GM18502 (cell line): ENCODE results near the gene KCNK16.

ENCODE experiments used
- ATAC-seq: cut with Tn5 transposase; IDR thresholded peaks from one replicate; pipeline ENCODE4 v1.9.1; 2021; ENCODE audit warnings: mild to moderate bottlenecking; ENCODE audit not compliant: unreplicated experiment, poor library complexity

The KCNK16 gene

DNA sequence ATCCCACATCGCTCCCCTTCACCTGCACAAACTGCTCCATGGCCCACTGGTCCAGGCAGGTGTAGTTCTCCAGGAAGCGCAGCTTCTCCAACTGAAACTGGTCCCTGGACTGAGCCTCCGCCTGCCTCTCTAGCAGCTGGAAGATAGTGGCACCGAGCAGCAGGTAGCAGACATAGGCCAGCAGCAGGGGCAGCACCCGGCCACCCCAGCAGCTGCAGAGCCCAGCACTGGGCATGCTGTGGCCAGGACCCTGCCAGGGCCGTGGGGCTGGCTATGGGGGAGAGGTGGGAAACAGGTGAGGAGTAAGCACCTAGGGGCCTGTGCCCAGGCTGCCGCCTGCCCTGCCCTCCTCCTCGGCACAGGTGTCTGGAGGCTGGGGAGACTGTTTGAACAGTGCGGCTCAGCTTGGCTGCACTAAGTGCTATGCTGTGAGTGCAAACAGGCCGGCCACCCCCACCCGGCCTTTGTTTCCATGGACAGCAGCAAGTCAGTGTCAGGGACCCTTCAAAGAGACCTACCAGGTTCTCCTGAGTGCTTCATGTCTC is at the start of gene KCNK16:
TSS of gene KCNK16 (minus strand) at position 397 of the 545 bp plus-strand sequence. CDS start at position 235, 162 bp downstream.
- ATAC-seq = no peak

DNA sequence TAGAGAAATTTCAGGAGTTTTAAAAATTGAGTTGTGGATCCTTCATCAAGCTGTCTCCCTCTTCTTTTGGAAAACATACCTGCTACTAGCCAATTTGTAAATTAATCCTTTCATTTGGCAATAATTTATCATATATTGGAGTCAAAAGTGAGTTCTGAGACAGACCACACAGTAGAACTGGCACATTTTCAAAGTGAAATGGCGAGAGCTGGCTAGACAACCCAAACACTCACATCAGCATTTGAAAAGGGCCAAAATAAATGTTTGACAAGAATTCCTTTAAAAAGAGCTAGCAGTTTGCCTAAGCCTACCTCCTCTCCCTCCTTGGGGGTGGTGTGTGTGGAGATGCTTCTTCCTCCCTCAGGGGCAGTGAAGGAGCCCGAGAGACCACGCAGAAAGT is 47.9 kb upstream of the KCNK16 start:
- ATAC-seq = no peak

DNA sequence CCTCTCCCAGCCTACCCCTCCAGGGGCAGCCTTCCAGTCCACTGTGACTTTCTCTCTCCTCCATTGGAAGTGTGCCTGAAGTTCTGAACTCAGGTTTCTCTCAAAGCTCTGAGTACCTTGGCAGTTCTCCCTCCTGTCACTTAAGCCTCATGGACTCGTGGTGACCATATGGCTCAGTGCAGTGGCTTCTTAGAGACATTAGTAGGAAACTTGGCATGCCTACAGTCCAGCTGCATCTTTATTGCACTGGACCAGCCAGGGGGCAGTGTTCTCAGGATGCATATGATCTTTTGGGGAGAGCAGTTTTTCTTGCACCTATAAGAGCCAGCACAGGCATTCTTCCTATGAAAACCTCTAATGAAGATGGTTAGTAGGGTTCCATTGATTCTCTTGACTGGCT is 47.5 kb upstream of the KCNK16 start:
- ATAC-seq = no peak

DNA sequence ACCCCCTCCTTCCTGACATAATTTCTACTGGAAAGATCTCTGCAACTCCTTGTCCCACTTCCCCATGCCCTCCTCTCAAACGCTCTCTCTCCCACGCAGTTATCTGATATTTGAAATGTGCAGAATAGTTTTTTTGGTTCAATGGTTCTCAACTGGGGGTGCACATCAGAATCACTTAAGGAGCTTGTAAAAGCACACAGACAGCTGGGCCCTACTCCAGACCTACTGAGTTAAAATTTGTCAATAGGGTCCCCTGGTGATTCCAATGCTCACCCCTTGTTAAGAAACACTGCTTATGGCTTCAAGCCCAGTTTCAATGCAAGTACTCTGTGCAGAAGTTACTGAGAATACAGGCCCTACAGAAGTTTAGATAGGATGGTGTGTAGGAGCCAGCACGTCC is 45.2 kb upstream of the KCNK16 start:
- ATAC-seq = no peak

DNA sequence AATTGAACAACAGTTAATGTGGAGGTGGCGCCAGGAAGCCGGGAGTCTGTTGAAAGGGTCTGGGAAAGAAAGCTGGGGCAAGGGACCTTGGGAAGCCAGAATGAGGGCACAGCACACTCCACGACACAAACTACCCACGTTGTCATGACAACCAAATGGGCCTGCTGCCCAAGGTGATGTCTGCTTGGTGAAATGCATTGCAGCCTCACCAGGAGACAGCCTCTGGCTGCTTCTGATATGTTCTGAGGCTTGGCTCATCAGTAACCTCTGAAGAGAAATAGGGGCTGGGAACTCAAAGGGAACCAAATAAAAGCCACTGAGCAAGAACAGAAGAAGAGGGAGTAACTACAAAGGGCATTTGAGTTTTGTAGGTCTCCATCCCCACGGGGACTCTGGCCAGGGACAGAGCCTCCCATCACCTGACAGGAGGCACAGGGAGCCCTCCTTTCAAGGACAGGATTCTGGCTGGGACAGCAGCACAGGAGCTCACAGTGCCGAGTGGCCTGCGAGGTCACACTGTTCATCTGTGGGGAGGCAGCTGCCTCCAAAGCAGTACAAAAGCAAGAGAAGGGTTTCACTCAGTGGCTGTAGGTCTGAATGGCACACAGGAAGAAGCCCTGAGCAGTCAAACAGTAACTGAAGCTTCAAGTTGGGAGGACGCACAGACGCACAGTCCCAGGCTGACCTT is 44.6 kb upstream of the KCNK16 start:
- ATAC-seq = no peak

DNA sequence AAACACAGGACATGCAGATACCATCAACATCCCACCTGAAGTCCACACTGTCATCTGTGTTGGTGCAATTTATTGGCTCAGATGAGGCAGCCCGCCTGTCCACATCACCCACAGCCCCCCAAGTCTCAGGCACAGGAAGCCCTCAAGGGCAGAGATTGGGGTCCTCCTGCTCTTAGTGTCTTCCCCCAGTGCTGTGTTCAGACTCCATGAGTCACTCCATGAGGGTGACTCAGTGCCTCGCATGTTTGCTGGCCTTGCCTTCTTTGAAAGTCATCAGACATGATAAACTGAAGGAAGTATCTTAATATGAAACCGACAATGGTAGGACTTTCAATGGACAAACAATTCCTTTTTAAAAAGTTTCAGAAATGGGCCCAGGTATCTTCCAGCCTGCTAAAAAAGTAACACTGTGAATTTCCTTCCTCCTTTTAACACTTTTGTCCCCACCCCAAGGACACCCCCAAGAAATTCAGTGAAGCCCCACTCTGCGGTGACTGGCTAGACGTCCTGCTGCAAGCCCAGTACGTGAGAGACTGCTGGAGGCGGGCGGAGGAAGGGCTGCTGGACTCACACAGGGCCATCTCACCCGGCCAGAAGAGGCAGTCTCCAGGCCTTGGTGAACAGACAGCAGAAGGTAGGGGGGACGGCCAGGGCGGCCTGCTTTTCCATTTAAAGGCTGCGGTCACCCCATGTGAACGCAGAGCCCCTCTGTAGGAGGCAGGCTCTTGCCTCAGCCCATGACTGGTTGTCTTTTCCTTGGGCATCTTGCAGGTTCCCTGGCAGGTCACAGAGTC is 43.0 kb upstream of the KCNK16 start:
- no peak for ATAC-seq

DNA sequence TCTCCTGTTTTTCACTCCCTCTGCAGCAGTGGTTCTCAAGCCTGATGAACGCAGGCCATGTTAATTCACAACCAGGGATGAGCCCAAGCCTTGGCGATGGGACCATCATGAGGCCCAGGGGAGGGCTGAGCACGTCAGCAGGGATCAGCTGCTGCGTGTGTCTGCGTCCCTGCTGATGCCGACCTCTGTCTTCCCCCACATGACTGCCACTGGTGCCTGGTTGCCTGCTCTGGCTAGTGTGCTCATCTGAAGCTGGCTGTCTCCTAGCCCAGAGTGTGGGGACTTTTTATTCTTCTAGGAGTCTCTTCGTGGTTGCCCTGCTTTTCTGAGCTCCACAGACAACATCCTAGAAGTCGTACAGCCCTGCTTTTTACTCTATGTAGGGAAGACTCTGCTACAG is 40.8 kb upstream of the KCNK16 start:
- no peak for ATAC-seq

DNA sequence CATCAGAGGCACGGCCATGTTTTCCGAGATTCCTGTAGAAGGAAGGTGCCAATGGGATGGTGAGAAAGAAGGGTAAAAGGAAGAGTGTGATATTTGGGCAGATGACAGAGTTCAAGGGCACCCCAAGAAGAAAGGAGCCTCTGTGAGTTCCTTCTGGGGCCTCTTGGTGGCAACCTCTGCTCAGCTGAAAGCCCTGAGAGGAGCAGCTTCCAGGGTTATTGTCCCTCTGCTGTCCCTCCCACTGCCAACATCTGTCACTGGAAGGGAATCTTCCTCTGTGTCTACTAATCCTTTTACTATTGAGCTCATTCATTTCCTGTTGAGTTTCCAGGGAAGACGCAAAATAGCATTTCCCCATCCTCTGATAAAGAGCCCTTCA is 40.0 kb upstream of the KCNK16 start:
- ATAC-seq = no peak

DNA sequence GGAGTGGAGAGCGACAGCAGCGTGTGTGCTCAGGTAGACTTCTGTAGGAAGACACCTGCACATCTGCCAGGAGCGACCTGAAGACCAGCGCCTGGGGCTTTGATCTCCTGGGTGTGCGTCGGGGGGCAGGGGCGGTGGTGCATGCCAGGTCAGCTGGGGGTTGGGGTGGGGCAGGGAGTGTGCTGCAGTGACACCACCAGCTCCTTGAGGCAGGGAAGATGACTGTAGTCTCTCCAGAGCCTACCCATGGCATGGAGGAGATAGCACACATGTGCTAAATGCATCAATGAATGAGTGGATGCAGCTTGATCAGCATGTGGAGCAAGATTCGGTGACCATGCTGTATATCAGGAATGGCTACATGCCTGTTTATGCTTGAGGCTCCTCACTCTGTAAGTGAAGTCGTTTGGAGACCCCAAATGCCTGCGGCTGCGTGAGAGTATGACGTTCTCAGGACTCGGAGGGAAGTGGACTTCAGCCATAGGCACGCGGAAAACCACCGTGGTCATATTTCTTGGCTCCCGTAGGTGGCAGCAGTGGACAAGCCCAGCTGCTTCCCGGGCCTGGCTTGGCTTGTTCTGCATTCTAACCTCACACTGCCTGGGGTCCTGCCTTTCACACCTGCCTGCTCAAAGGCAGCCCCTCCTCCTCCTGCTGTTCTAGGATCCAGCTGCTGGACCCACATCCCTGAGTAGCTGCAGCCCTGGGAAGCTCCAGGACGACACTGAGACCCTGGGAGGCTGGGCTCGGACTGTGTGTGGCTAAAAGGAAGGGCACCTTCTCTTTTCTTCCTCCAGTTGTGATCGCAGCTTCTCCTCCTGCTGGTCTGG is 39.4 kb upstream of the KCNK16 start:
- no peak for ATAC-seq

DNA sequence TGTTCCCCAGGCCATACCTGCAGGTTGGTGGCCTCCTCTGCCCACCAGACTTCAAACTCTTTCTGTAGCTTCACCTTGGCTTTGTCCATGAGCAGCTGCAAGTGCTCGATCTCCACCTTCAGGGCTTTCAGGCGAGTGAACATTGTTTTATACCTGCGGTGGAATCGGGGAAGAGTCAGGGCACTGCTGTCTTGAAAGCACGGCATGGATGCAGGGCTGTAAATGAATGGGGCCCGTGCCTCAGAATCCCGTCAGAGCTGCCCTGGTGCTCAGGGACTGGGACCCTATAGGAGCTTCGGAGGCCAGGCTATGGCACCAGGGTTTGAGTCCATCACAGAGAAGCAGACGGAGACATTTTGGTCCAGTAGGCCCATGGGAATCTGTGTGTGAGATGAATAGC is 37.9 kb upstream of the KCNK16 start:
- no peak for ATAC-seq

DNA sequence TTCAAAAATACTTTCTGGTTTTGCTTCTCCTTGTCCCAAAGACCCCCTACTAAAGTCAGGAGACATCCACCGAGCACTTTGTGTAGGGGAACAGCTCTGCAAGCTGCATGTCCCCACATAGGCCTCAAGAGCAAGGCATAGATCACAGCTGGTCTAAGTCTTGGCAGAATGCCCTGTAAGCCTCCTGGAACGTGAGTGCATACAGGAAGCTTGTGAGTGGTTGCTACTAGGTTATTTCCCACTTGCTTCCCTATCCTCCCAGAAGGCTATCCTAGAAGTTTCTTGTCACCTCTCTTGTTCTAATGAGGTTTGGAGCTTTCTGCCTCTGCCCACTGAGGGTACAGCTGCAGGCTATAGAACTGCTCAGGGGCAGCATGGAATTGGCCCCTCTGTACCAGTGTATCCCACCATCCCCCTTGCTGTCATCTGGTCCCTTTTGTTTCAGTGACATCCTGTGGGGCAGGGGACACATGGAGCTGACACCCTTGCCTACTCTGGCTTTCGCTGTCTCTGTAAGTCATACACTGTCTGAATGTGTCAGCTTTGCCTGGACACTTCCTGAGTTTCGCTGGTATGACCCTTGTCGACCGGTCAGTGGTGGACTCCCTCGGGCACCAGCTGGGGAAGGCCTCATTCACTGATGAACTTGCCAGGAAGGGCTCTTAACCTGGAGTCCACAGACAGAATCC is 35.6 kb upstream of the KCNK16 start:
- no peak for ATAC-seq

DNA sequence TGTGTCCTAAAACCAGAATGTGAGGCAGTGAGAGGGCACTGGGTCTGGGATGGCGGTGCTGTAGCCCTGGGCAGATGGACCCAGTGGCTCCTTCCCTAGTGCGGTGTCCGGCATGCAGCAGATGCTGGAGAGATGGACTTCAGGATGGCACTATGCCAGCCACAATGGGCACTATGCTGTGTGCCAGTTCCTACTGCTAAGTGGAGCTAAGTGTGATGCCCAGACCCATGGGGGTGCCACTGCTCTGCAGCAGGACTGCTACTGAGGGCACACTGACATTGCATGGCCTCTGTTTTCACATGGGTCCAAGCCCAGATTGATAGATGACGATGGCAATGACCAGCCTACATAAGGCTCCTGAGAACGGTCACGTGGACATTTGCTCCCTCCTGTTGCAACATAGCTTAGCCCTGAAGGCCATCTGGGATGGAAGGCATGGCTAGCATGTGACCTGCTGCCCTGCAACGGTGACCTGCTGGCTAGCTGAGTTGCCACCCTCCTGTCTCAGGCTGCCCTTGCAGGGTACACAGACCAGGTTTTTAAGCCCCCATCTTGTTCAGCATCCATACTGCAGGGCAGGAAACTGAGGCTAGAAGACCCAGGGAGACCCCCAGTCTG is 31.3 kb upstream of the KCNK16 start:
- no peak for ATAC-seq

DNA sequence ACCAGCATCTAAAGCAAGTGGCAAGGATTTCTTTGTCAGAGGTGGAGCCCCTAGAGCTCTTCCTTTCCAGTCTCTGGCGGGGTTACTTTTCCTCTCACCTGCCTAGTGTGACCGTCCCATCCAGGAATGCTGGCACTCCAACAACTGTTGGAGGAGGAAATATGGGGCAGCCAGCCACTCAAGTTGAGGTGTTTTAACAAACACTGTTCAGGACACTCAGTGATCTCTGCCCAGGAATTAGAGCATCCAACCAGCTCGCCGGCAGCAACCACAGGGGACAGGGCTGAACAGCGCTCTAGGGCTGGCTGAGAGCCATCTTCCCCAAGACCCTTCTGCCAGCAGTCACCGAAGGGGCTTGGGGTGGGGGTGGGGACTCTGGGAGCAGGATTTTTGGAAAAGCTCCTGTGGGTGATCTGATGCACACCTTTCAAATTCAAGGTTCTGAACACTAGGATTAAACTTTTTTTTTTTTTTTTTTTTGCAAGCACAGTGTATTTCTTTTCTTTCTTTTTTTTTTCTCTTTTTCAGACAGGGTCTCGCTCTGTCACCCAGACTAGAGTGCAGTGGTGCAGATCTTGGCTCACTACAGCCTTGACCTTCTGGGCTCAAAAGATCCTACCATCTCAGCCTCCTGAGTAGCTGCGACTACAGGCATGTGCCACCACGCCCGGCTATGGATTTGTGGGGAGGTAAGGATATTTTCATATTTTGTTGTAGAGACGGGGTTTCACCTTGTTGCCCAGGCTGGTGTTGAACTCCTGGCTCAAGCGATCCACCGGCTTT is 28.4 kb upstream of the KCNK16 start:
- no peak for ATAC-seq

DNA sequence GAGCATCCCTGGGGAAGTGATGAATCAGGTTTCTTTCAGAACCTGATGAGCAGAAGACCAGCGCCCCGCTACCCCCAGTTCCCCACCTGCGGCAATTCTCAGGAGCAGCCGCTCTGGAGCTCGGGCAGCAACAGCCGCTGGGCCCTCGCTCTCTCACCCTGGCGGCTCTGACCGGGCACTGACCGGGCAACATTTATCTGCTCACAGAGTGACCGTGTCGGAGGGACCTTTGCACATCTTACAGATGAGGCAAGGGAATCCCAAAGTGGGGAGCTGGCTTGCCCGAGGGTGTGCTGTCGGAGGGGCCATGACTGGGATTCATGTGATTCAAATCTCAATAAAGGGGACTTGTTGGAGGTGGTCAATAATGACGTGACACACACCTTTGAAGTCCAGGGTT is 26.2 kb upstream of the KCNK16 start:
- no peak for ATAC-seq

DNA sequence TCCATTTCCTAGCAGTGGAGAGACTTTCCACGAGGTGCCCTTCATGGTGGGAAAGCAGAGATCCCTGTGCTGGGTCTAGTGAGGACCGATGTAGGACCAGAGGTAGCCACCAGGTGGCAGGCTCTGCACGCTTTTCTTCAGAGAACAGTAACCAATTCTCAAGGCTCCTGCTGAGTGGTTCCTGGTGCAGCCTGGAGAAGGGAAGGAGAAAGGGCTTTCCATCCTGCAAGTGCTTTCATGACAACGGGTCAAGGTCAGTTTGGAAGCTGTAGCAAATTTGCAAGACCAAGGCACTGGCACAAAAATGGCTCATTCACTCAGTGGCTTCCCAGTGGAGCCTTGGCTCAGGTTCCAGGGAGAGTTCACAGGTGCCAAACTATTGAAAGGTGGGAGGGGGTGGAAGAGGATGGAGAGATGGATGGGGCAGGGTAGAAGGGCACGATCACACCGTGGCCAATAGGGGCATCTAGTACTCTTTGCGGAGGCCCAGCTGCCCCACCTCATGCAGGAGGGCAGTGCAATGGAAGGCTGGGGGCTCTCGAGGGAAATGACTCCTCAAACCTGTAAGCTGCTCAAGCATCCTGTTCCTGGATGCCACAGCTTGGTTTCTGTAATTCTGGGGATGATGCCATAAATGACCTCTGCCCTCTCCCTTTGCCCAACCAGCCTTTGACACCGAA is 25.5 kb upstream of the KCNK16 start:
- no peak for ATAC-seq

DNA sequence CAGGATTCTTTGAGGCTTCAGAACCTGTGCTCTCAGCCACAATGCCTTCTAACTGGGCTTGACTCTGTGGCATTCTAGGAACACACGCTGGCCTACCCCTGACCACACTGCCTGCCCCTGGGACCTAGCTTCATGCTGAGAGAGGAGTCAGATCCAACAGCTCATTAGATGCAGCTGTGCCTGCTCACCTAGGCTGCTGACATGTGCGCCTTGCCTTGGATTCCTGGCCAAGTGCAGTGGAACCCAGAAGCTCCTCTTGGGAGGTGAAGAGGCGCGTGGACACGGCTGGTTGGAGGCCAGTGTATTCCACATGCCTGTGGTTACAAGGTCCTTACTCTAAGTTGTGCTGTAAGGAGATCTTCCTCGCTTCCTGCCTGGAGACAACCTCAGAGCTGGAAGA is 24.7 kb upstream of the KCNK16 start:
- ATAC-seq = no peak

DNA sequence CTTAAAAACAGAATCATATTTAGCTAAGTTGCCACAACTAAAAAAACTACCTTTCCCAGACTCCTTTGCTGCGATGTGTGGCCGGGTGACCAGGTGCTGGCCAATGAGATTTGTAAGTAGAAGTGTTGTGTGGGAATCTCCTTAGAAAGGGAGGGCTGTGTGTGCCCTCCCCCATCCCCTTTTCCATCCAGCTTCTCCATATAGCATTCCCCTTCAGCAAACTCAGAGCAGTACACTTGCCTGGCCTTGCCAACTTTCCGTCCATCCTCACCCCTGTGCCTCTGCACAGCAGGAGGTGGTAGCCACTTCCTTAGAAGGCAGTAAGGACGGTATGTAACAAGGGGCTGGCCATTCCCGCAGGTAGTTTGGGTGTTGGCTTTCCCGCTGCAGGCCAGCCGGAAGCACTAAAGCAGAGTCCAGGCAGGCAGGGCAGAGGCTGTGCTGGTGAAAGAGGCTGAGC is 22.3 kb upstream of the KCNK16 start:
- ATAC-seq = no peak

DNA sequence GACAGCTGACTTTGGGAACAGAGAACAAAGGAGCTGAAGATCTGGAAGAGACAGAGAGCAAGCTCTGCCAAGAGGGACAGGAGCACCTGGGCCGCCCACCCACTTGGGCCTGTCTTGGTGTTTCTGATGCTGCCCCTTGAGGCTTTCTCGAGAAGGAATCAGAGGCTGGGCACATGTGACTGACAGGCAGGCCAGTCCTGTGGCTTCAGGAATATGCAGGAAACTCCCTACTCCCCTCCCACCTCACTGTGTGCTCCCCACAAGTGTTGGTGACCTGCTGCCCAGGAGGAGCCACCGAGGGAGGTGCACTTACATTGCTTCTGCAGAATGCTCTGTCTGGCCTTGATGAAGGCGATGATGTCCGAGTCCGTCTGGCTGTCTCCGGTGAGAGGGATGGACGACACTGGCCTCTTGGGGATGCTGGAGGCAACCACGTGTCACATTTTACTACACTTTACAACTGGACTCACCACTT is 20.9 kb upstream of the KCNK16 start:
- no peak for ATAC-seq
